Thymus (tissue), 11 donors: ENCODE results near the gene ZSCAN26. TPM values are rescaled to one million over a fixed set of nuclear protein-coding genes. Genes with fewer than 3 reads are reported as not detected.

Experiments used
- DNase-seq, 9 donors: peaks; one replicate each; pipeline ENCODE4 v3.0.0-alpha.2; 2013; ENCODE audit warnings: low spot score in 9 of 9, low read depth in 6 of 9, missing footprints in 1 of 9
- H3K27ac ChIP-seq, 2 donors: one replicate each; pipeline ENCODE4 v1.5.1; 2013; ENCODE audit warnings: control low read depth in 1 of 2, low read depth in 1 of 2, low read length in 1 of 2, mild to moderate bottlenecking in 1 of 2, moderate library complexity in 1 of 2
- H3K27me3 ChIP-seq, 2 donors: one replicate each; pipeline ENCODE4 v1.5.1; 2013; ENCODE audit warnings: low read length in 1 of 2; ENCODE audit not compliant: control insufficient read depth in 2 of 2, insufficient read depth in 1 of 2
- H3K36me3 ChIP-seq, 2 donors: one replicate each; pipeline ENCODE4 v1.5.1; 2013; ENCODE audit warnings: low read length in 1 of 2, mild to moderate bottlenecking in 1 of 2, moderate library complexity in 1 of 2; ENCODE audit not compliant: control insufficient read depth in 2 of 2, insufficient read depth in 2 of 2
- H3K4me1 ChIP-seq, 2 donors: one replicate each; pipeline ENCODE4 v1.5.1; 2013; ENCODE audit warnings: low read length in 2 of 2; ENCODE audit not compliant: control insufficient read depth in 2 of 2, insufficient read depth in 2 of 2
- H3K4me3 ChIP-seq, 2 donors: one replicate each; pipeline ENCODE4 v1.5.1; 2013; ENCODE audit warnings: low read length in 2 of 2, control low read depth in 1 of 2, mild to moderate bottlenecking in 1 of 2
- H3K9me3 ChIP-seq, 2 donors: one replicate each; pipeline ENCODE4 v1.5.1; 2013; ENCODE audit warnings: low read length in 1 of 2, mild to moderate bottlenecking in 1 of 2; ENCODE audit not compliant: control insufficient read depth in 2 of 2, insufficient read depth in 1 of 2
- WGBS: extraction: QIAGEN DNeasy Blood & Tissue Kit; methylation state at CpG from one replicate; pipeline ENCODE4 v1.1.7; 2013; 5-methylcytosine and 5-hydroxymethylcytosine counted together
- polyA plus RNA-seq: library from polyadenylated mRNA; stranded (reverse); fragments of 200-250 nt; gene quantifications from one replicate; pipeline ENCODE4 v1.2.3, GENCODE V29; 2013
- total RNA-seq: library from RNA; stranded (reverse); fragments of 120-200 nt; gene quantifications from one replicate; pipeline ENCODE4 v1.2.4, GENCODE V29; 2013
- donor health status: healthy.

ZSCAN26 gene
- total and polyA plus RNA-seq, 2 donors = 15.0 to 18.2 TPM

DNA sequence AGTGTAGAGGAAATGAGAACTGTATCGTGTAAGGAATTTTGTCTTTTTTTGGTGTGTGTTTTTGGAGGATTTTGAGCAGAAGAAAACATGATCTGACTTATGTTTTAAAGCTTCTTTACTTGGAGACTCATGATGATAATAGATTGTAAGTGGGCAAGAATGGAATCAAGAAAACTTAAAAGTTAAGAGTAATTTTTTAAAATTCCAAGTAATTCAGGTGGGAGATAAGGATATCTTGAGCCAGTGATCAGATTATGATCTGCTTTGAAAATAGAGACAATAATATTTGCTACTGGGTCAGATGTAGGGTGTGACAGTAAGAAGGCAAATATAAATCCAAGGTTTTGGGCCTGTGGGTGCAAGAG is 734 bp downstream of the ZSCAN26 start:
- no peak for DNase-seq
- peak overlapping the region; percentile 77 to 87 for H3K4me3 ChIP-seq
- no peak overlapping the region for H3K27ac ChIP-seq
- peaks cover 0 to 2% of the 10 kb centered on the region in 2 donors for H3K4me1 ChIP-seq
- H3K27me3 ChIP-seq = no peaks in the 10 kb centered on the region
- H3K9me3 ChIP-seq = no peaks in the 10 kb centered on the region
- 5% methylated on average over 1 of the region's 1 CpG for WGBS
- peaks cover 9 to 10% of the 10 kb centered on the region in 2 donors for H3K36me3 ChIP-seq

GRCh38 chr6:28269492-28269891 is 2.5 kb downstream of the ZSCAN26 start:
- H3K4me3 ChIP-seq = no peak overlapping the region
- DNase-seq = no peak
- no peaks in the 10 kb centered on the region for H3K27me3 ChIP-seq
- H3K36me3 ChIP-seq = peaks cover 13 to 17% of the 10 kb centered on the region in 2 donors
- no peak overlapping the region for H3K27ac ChIP-seq
- H3K4me1 ChIP-seq = peaks cover 0 to 2% of the 10 kb centered on the region in 2 donors
- no peaks in the 10 kb centered on the region for H3K9me3 ChIP-seq

- no peaks in the 10 kb centered on the region for H3K9me3 ChIP-seq
- H3K27me3 ChIP-seq = no peaks in the 10 kb centered on the region
- peaks cover 21 to 40% of the 10 kb centered on the region in 2 donors for H3K36me3 ChIP-seq
- DNase-seq = no peak
- H3K4me1 ChIP-seq = no peaks in the 10 kb centered on the region
- no peak overlapping the region for H3K27ac ChIP-seq
- H3K4me3 ChIP-seq = no peak overlapping the region
These were observed 7.9 kb downstream of the ZSCAN26 start for GRCh38 chr6:28274888-28275287.

GRCh38 chr6:28277746-28278145 is 10.8 kb downstream of the ZSCAN26 start:
- peaks cover 0 to 2% of the 10 kb centered on the region in 2 donors for H3K9me3 ChIP-seq
- H3K27ac ChIP-seq = no peak overlapping the region
- WGBS = 97% methylated on average over 3 of the region's 3 CpGs
- peaks cover 5 to 6% of the 10 kb centered on the region in 2 donors for H3K4me1 ChIP-seq
- H3K36me3 ChIP-seq = peaks cover 12 to 29% of the 10 kb centered on the region in 2 donors
- peaks cover 0 to 4% of the 10 kb centered on the region in 2 donors for H3K27me3 ChIP-seq
- no peak overlapping the region for H3K4me3 ChIP-seq
- DNase-seq = no peak

DNA sequence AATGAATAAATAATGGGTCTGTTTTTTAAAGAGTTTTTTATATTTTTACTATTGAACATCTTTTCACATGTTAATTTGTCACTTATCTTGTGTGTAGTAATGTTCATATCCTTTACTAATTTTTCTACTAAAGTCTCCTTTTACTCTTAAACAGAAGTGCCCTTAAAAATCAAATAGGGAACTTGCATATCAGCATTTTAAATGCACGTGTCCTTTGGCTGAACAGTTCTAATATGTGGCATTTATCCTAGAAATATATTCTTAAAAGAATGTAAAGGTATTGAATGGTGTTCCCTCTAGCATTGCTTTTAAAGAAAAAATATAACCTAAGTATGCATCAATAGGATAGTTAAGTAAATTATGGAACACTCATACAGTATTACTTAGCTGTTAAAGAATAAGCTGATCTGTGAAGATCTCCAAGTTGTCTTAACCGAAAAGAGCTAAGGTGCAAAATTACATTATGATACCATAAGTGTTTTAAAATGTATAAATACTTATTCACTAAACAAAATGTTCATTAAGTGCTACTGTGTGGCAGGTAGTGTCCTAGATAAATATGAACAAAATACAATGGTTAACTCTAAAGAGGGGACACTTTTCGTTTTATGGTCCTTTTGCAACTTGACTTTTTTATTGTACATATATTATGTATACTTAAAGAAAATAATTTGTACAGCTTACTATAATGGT is 13.8 kb downstream of the ZSCAN26 start:
- Histone ChIP-seq H3K27me3 (peaks cover 0 to 4% of the 10 kb centered on the region in 2 donors), H3K4me3 (peak overlapping the region; percentile 61 to 85), H3K27ac (no peak overlapping the region), H3K9me3 (peaks cover 0 to 2% of the 10 kb centered on the region in 2 donors), H3K4me1 (peaks cover 5 to 6% of the 10 kb centered on the region in 2 donors), H3K36me3 (peaks cover 8 to 15% of the 10 kb centered on the region in 2 donors)
- 52% methylated on average over 3 of the region's 3 CpGs for WGBS
- no peak for DNase-seq

DNA sequence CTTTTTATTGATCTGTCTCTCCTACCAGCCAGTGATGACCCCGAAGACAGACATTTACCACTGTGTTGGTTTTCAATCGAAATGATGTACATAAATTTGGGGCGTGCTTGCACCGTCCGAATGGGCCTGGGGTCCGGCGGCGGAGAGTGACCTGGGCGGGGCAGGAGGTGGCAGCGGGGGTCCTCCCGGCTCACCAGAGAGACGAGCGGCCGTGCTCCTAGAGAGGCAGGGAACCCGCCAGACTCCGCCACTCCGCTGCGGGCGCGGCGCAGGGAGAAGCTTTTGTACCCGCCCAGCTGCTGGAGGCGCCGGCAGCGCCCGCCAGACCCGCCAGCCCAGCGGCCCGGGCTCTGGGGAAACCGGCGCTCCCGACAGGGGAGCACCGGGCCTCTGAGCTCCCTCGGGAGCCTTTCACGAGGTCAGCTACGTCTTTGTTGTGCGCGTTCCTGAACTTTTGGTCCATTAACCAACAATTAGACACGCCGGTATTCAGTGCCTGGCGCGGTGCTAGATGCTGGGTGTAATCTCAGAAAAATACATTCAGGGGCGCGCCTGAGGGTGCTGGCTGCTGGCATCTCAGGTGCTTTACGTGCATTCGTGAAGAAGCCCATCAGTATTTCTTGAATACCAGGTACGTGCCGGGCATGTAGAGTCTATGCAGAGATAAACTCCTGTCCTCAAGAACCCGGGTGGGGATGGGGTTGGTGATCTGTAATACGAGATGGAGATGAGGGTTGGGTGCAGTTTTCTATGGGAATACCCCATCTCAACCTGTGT is 14.5 kb downstream of the ZSCAN26 start, which contains the start of gene PGBD1:
Gene PGBD1, plus strand, starts transcription at position 285 of the 777 bp plus-strand sequence. CDS start 2,242 bp downstream, outside the sequence.
- peak within 1 kb of the TSS; percentile 61 to 85 for H3K4me3 ChIP-seq
- DNase-seq = peak in 8 of 9 donors; percentile 13 to 77 (median 48)
- H3K36me3 ChIP-seq = peaks cover 5 to 7% of the 10 kb centered on the region in 2 donors
- under 1% methylated on average over 50 of the region's 50 CpGs for WGBS
- H3K9me3 ChIP-seq = peaks cover 0 to 2% of the 10 kb centered on the region in 2 donors
- no peak within 1 kb of the TSS for H3K27ac ChIP-seq
- H3K27me3 ChIP-seq = peaks cover 0 to 4% of the 10 kb centered on the region in 2 donors
- H3K4me1 ChIP-seq = peaks cover 5 to 6% of the 10 kb centered on the region in 2 donors

GRCh38 chr6:28282926-28283325 is 16.0 kb downstream of the ZSCAN26 start:
- Histone ChIP-seq H3K9me3 (peaks cover 0 to 2% of the 10 kb centered on the region in 2 donors), H3K4me1 (peaks cover 5 to 6% of the 10 kb centered on the region in 2 donors), H3K27me3 (peaks cover 0 to 4% of the 10 kb centered on the region in 2 donors), H3K36me3 (peaks cover 4 to 6% of the 10 kb centered on the region in 2 donors), H3K4me3 (no peak overlapping the region), H3K27ac (no peak overlapping the region)
- WGBS = over 99% methylated on average over 2 of the region's 2 CpGs
- DNase-seq = no peak

GRCh38 chr6:28291573-28291972 is 24.6 kb downstream of the ZSCAN26 start:
- H3K4me3 ChIP-seq = no peak overlapping the region
- H3K4me1 ChIP-seq = no peaks in the 10 kb centered on the region
- DNase-seq = no peak
- no peaks in the 10 kb centered on the region for H3K9me3 ChIP-seq
- no peak overlapping the region for H3K27ac ChIP-seq
- H3K27me3 ChIP-seq = no peaks in the 10 kb centered on the region
- peaks cover 7 to 10% of the 10 kb centered on the region in 2 donors for H3K36me3 ChIP-seq

DNA sequence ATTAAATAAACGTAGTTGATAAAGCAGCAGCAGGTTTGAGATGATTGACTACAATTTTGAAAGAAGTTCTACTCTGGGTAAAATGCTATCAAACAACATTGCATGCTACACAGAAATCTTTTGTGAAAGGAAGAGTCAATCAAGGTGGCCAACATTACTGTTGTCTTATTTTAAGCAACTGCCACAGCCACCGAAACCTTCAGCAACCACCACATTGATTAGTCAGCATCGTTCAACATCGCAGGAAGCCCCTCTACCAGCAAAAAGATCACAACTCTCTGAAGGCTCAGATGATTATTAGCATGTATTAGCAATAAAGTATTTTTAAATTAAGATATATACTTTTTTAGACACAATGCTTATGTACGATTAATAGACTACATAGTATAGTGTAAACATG is 28.4 kb downstream of the ZSCAN26 start:
- 97% methylated on average over 5 of the region's 5 CpGs for WGBS
- Histone ChIP-seq H3K27ac (no peak overlapping the region), H3K36me3 (peaks cover 0 to 2% of the 10 kb centered on the region in 2 donors), H3K4me1 (no peaks in the 10 kb centered on the region), H3K4me3 (no peak overlapping the region), H3K9me3 (no peaks in the 10 kb centered on the region), H3K27me3 (no peaks in the 10 kb centered on the region)
- DNase-seq = no peak
